Smooth muscle cell (in vitro differentiated cells): ENCODE measurements around the gene EID2. TPM values are rescaled to one million over a fixed set of nuclear protein-coding genes. Genes with fewer than 3 reads are reported as not detected.

ENCODE experiments used
- DNase-seq: peaks from one replicate; lab custom pipeline; 2025; ENCODE audit not compliant: unreplicated experiment; lab: John Stamatoyannopoulos, UW
- H2AFZ ChIP-seq: fragments of 200-600 bp; sonication (generic); 2 replicates; pipeline ENCODE4 v1.6.0; 2016; ENCODE audit warnings: antibody characterized with exemption, low read depth, mild to moderate bottlenecking
- H3F3A ChIP-seq: fragments of 200-600 bp; sonication (generic); 2 replicates; pipeline ENCODE4 v1.6.0; 2017; ENCODE audit warnings: antibody characterized with exemption, low read depth
- H3K27ac ChIP-seq: fragments of 200-600 bp; sonication (generic); 2 replicates; pipeline ENCODE4 v1.5.1; 2016; ENCODE audit warnings: low read depth, mild to moderate bottlenecking
- H3K27me3 ChIP-seq: fragments of 200-600 bp; sonication (generic); 2 replicates; pipeline ENCODE4 v1.6.1; 2016; ENCODE audit warnings: low read depth, mild to moderate bottlenecking
- H3K36me3 ChIP-seq: fragments of 200-600 bp; sonication (generic); 2 replicates; pipeline ENCODE4 v1.5.1; 2016; ENCODE audit warnings: low read depth
- H3K4me1 ChIP-seq: fragments of 200-600 bp; sonication (generic); 2 replicates; pipeline ENCODE4 v1.5.1; 2016; ENCODE audit warnings: low read depth
- H3K4me2 ChIP-seq: fragments of 200-600 bp; sonication (generic); 2 replicates; pipeline ENCODE4 v1.6.0; 2016; ENCODE audit warnings: mild to moderate bottlenecking
- H3K4me3 ChIP-seq: fragments of 200-600 bp; sonication (generic); 2 replicates; pipeline ENCODE4 v1.5.1; 2016; ENCODE audit warnings: mild to moderate bottlenecking
- H3K79me2 ChIP-seq: fragments of 200-600 bp; sonication (generic); 2 replicates; pipeline ENCODE4 v1.6.0; 2016; ENCODE audit warnings: low read depth, mild to moderate bottlenecking
- H3K9ac ChIP-seq: fragments of 200-600 bp; sonication (generic); 2 replicates; pipeline ENCODE4 v1.6.0; 2016; ENCODE audit warnings: low read depth
- H3K9me3 ChIP-seq: fragments of 200-600 bp; sonication (generic); replicated peaks from 2 replicates; pipeline ENCODE4 v1.5.1; 2016; ENCODE audit warnings: low read depth
- H4K20me1 ChIP-seq: fragments of 200-600 bp; sonication (generic); 2 replicates; pipeline ENCODE4 v1.6.0; 2016; ENCODE audit warnings: low read depth
- WGBS: methylation state at CpG from one replicate; pipeline ENCODE4 v1.1.7; 2016; ENCODE audit warnings: low lambda C conversion rate; 5-methylcytosine and 5-hydroxymethylcytosine counted together
- polyA plus RNA-seq: library from polyadenylated mRNA; unstranded; fragments of >200 nt; fragmentation: Nextera tagmentation; extraction: Ambion mirVana; gene quantifications from 2 replicates; pipeline ENCODE4 v1.2.1, GENCODE V29; 2016
- total RNA-seq: library from RNA; depleted of rRNA; stranded (reverse); fragments of >200 nt; gene quantifications from 2 replicates; pipeline ENCODE4 v1.2.3, GENCODE V29; 2014
- TF ChIP-seq, protein P1 (sequence below): fragments of 200-600 bp; sonication (generic); IDR thresholded peaks from 2 replicates; pipeline ENCODE4 v1.5.1; 2017; ENCODE audit warnings: borderline replicate concordance, mild to moderate bottlenecking, antibody characterized with exemption; ENCODE audit not compliant: insufficient read depth, poor library complexity, severe bottlenecking

Gene EID2
- total and polyA plus RNA-seq, 2 experiments from 2014 or later = 11.9 to 24.2 TPM

DNA sequence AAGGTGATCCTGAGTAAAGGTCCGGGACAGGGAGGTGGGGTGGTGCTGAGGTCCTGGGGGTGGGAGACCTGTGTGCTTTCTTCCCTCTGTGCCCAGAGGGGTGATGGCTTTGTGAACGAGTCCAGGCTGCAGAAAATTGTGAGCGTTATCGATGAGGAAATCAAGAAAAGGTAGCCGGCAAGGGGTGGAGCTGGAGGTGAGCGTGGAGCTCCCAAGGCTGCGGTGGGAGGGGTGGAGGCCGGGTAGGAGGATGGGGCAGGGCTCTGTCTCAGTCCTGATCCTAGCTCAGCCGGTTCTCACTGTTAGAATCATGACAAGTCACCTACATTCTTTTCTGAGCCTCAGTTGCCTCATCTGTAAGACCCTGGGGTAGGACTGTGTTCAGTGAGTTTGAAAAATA, 21.0 kb downstream of the EID2 start:
- H2AFZ ChIP-seq = no peak overlapping the region
- no peaks in the 10 kb centered on the region for H3K36me3 ChIP-seq
- TF ChIP-seq, protein P1, sequence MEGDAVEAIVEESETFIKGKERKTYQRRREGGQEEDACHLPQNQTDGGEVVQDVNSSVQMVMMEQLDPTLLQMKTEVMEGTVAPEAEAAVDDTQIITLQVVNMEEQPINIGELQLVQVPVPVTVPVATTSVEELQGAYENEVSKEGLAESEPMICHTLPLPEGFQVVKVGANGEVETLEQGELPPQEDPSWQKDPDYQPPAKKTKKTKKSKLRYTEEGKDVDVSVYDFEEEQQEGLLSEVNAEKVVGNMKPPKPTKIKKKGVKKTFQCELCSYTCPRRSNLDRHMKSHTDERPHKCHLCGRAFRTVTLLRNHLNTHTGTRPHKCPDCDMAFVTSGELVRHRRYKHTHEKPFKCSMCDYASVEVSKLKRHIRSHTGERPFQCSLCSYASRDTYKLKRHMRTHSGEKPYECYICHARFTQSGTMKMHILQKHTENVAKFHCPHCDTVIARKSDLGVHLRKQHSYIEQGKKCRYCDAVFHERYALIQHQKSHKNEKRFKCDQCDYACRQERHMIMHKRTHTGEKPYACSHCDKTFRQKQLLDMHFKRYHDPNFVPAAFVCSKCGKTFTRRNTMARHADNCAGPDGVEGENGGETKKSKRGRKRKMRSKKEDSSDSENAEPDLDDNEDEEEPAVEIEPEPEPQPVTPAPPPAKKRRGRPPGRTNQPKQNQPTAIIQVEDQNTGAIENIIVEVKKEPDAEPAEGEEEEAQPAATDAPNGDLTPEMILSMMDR = no peak
- no peaks in the 10 kb centered on the region for H3F3A ChIP-seq
- no peaks in the 10 kb centered on the region for H3K79me2 ChIP-seq
- WGBS = 63% methylated on average over 9 of the region's 9 CpGs
- no peak overlapping the region for H3K27ac ChIP-seq
- no peak overlapping the region for H3K4me3 ChIP-seq
- DNase-seq = no peak
- no peaks in the 10 kb centered on the region for H3K9me3 ChIP-seq
- H4K20me1 ChIP-seq = no peaks in the 10 kb centered on the region
- peaks cover 42% of the 10 kb centered on the region for H3K27me3 ChIP-seq
- no peak overlapping the region for H3K4me2 ChIP-seq
- no peak overlapping the region for H3K9ac ChIP-seq
- no peaks in the 10 kb centered on the region for H3K4me1 ChIP-seq

DNA sequence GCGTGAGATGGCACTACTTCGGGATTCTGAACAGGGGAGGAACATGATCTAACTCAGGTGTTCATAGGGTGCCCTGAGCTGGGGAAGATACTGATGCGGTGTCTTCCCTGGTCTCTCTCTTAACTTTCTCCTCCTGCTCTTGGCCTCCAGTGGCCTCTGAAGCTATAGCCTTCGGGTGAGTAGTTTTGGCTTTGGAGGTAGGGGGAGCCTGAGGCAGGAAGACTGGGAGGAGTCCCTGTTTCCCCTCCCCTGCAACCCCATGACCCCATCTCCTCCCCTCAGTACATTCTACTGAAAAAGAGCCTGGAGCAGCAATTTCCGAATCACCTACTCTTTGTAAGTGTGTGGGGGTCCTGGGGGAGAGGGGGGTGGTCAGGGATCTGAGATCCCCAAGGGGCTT, 21.5 kb downstream of the EID2 start:
- TF ChIP-seq, protein P1 = no peak
- H3K27me3 ChIP-seq = peaks cover 47% of the 10 kb centered on the region
- H3F3A ChIP-seq = no peaks in the 10 kb centered on the region
- no peaks in the 10 kb centered on the region for H3K79me2 ChIP-seq
- no peak overlapping the region for H3K4me2 ChIP-seq
- no peak overlapping the region for H2AFZ ChIP-seq
- no peaks in the 10 kb centered on the region for H3K4me1 ChIP-seq
- no peaks in the 10 kb centered on the region for H3K9me3 ChIP-seq
- 74% methylated on average over 4 of the region's 5 CpGs for WGBS
- no peaks in the 10 kb centered on the region for H4K20me1 ChIP-seq
- H3K4me3 ChIP-seq = no peak overlapping the region
- no peak overlapping the region for H3K9ac ChIP-seq
- no peak for DNase-seq
- H3K36me3 ChIP-seq = no peaks in the 10 kb centered on the region
- no peak overlapping the region for H3K27ac ChIP-seq

- Histone ChIP-seq H3K79me2 (no peaks in the 10 kb centered on the region), H2AFZ (no peak overlapping the region), H3K9me3 (no peaks in the 10 kb centered on the region), H3K27ac (no peak overlapping the region), H3K9ac (no peak overlapping the region), H3F3A (no peaks in the 10 kb centered on the region), H3K27me3 (peaks cover 55% of the 10 kb centered on the region), H3K4me2 (no peak overlapping the region), H3K4me1 (no peaks in the 10 kb centered on the region), H4K20me1 (no peaks in the 10 kb centered on the region), H3K4me3 (no peak overlapping the region), H3K36me3 (no peaks in the 10 kb centered on the region)
- no peak for DNase-seq
- TF ChIP-seq, protein P1 = no peak
- 70% methylated on average over 3 of the region's 3 CpGs for WGBS
These were observed 22.5 kb downstream of the EID2 start for GRCh38 chr19:39517432-39517831.

DNA sequence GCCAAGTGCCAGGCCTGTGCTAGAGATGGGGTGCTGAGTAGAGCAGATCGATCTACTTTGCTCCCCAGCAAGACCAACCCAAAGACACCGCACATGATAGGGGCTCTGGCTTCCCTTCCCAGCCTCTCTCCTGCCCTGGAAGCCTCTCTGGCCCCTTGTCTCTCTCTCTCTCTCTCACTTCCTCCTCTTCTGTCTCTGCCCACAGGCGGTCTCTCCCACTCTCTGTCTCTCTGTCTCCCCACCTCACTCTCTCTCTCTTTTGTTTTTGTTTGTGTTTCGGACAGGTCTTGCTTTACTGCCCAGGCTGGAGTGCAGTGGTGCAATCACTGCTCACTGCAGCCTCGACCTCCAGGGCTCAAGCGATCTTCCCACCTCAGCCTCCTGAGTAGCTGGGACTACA, 23.7 kb downstream of the EID2 start:
- H3K36me3 ChIP-seq = no peaks in the 10 kb centered on the region
- TF ChIP-seq, protein P1 = no peak
- no peak overlapping the region for H2AFZ ChIP-seq
- H3F3A ChIP-seq = no peaks in the 10 kb centered on the region
- H3K27me3 ChIP-seq = peaks cover 60% of the 10 kb centered on the region
- no peak overlapping the region for H3K4me2 ChIP-seq
- H3K9ac ChIP-seq = no peak overlapping the region
- no peak overlapping the region for H3K4me3 ChIP-seq
- no peak overlapping the region for H3K27ac ChIP-seq
- 61% methylated on average over 6 of the region's 6 CpGs for WGBS
- H3K79me2 ChIP-seq = no peaks in the 10 kb centered on the region
- no peaks in the 10 kb centered on the region for H4K20me1 ChIP-seq
- no peaks in the 10 kb centered on the region for H3K4me1 ChIP-seq
- DNase-seq = no peak
- no peaks in the 10 kb centered on the region for H3K9me3 ChIP-seq
